HCT116 (cell line): ENCODE measurements around the gene FRA10AC1.

Experiments
- EZH2 ChIP-seq: fragments of 200-600 bp; sonication (generic); IDR thresholded peaks from 2 replicates; pipeline ENCODE4 v1.6.1; 2017; ENCODE audit warnings: antibody characterized with exemption, mixed run types
- EZH2phosphoT487 ChIP-seq: fragments of 200-600 bp; IDR thresholded peaks from 2 replicates; pipeline ENCODE4 v1.6.1; 2018; ENCODE audit warnings: antibody characterized with exemption, borderline replicate concordance
- POLR2A ChIP-seq: IDR thresholded peaks from 2 replicates; pipeline ENCODE4 v1.7.0; 2011; ENCODE audit warnings: borderline replicate concordance; ENCODE audit not compliant: insufficient read depth, insufficient read length; ENCODE audit errors: extremely low read depth
- POLR2AphosphoS5 ChIP-seq: IDR thresholded peaks from 2 replicates; pipeline ENCODE4 v1.6.1; 2011; ENCODE audit warnings: mild to moderate bottlenecking, low read depth, low read length, moderate library complexity
- REST ChIP-seq: IDR thresholded peaks from 2 replicates; pipeline ENCODE4 v1.6.1; 2012; ENCODE audit warnings: low read depth
- YY1 ChIP-seq: IDR thresholded peaks from 2 replicates; pipeline ENCODE4 v1.6.1; 2011; ENCODE audit warnings: low read length, low read depth, moderate library complexity, mild to moderate bottlenecking; ENCODE audit not compliant: insufficient replicate concordance; ENCODE audit errors: extremely low read depth
- ZFX ChIP-seq: fragments of 450-650 bp; IDR thresholded peaks from 2 replicates; pipeline ENCODE4 v1.6.1; 2017
- TF ChIP-seq, protein P1 (sequence below), 3 experiments: fragments of 200-600 bp in 1 of 3; sonication (generic) in 1 of 3; IDR thresholded peaks in 2 of 3; conservative IDR thresholded peaks in 1 of 3; 2 replicates each; pipeline ENCODE4 v1.5.1; 2012 to 2017; ENCODE audit warnings: low read depth in 2 of 3, low read length in 2 of 3, antibody characterized with exemption in 1 of 3, borderline replicate concordance in 1 of 3, control low read depth in 1 of 3, mild to moderate bottlenecking in 1 of 3, mixed read lengths in 1 of 3, mixed run types in 1 of 3, moderate library complexity in 1 of 3; ENCODE audit not compliant: insufficient read depth in 1 of 3
- TF ChIP-seq, protein P2 (sequence below): IDR thresholded peaks from 2 replicates; pipeline ENCODE4 v1.6.1; 2012
- TF ChIP-seq, protein P3 (sequence below): IDR thresholded peaks from 2 replicates; pipeline ENCODE4 v1.6.1; 2012

GRCh38 chr10:93630625-93631557, 71.5 kb downstream of the FRA10AC1 start:
- TF ChIP-seq, protein P1, sequence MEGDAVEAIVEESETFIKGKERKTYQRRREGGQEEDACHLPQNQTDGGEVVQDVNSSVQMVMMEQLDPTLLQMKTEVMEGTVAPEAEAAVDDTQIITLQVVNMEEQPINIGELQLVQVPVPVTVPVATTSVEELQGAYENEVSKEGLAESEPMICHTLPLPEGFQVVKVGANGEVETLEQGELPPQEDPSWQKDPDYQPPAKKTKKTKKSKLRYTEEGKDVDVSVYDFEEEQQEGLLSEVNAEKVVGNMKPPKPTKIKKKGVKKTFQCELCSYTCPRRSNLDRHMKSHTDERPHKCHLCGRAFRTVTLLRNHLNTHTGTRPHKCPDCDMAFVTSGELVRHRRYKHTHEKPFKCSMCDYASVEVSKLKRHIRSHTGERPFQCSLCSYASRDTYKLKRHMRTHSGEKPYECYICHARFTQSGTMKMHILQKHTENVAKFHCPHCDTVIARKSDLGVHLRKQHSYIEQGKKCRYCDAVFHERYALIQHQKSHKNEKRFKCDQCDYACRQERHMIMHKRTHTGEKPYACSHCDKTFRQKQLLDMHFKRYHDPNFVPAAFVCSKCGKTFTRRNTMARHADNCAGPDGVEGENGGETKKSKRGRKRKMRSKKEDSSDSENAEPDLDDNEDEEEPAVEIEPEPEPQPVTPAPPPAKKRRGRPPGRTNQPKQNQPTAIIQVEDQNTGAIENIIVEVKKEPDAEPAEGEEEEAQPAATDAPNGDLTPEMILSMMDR (IDR thresholded peaks at IDR 0.05 in 2 of 3, conservative IDR thresholded peaks at IDR 0.05 in 1 of 3; ENCODE audit: borderline replicate concordance in 1 of 3, insufficient read depth in 1 of 3, low read depth in 2 of 3, low read length in 2 of 3) = no peak
- TF ChIP-seq, protein P2, sequence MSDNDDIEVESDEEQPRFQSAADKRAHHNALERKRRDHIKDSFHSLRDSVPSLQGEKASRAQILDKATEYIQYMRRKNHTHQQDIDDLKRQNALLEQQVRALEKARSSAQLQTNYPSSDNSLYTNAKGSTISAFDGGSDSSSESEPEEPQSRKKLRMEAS = no peak
- TF ChIP-seq POLR2AphosphoS5 (no peak), POLR2A (no peak), YY1 (no peak), EZH2phosphoT487 (no peak), ZFX (no peak), REST (no peak), EZH2 (no peak)
- TF ChIP-seq, protein P3, sequence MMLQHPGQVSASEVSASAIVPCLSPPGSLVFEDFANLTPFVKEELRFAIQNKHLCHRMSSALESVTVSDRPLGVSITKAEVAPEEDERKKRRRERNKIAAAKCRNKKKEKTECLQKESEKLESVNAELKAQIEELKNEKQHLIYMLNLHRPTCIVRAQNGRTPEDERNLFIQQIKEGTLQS = no peak
